SH-SY5Y (cell line): ENCODE results near the gene C2CD2L.

Experiments
- GATA2 ChIP-seq: IDR thresholded peaks from 2 replicates; pipeline ENCODE4 v1.6.1; 2011; ENCODE audit warnings: mild to moderate bottlenecking, low read depth, low read length
- GATA3 ChIP-seq: IDR thresholded peaks from 2 replicates; pipeline ENCODE4 v1.6.1; 2011; ENCODE audit warnings: low read depth, mild to moderate bottlenecking, low read length, moderate library complexity

- no peak for TF ChIP-seq GATA2
- no peak for TF ChIP-seq GATA3
These were observed 48.8 kb downstream of the C2CD2L start for GRCh38 chr11:119155733-119156492.
